Measurements from ENCODE around the gene ARIH2.
"Not testable (repeated sequence)": the region's sequence is repeated elsewhere in the genome, so short reads cannot be mapped to it uniquely, and the experiment has no call there.

The ARIH2 gene

GRCh38 chr3:48918388-48919214 lies at the start of gene ARIH2:
Gene ARIH2, plus strand, starts transcription at chr3:48918842. Its CDS starts 8,717 bp downstream, at chr3:48927559.
- DNase-seq (ENCODE audit: low spot score), result peak; percentile 94

- no peak for DNase-seq (ENCODE audit: low spot score)
Observed at GRCh38 chr3:48877671-48878070, 41.0 kb upstream of the ARIH2 start.

GRCh38 chr3:48879307-48879993 lies 39.2 kb upstream of the ARIH2 start:
- DNase-seq (ENCODE audit: low spot score), result no peak

GRCh38 chr3:48879994-48880377 lies 38.7 kb upstream of the ARIH2 start:
- no peak for DNase-seq (ENCODE audit: low spot score)

GRCh38 chr3:48881006-48881405 lies 37.6 kb upstream of the ARIH2 start:
- DNase-seq (ENCODE audit: low spot score), result no peak

- DNase-seq (ENCODE audit: low spot score), result no peak
Observed at GRCh38 chr3:48881652-48882114, 37.0 kb upstream of the ARIH2 start.

GRCh38 chr3:48885753-48886152 lies 32.9 kb upstream of the ARIH2 start:
- DNase-seq (ENCODE audit: low spot score), result no peak

GRCh38 chr3:48891606-48892005 lies 27.0 kb upstream of the ARIH2 start:
- DNase-seq (ENCODE audit: low spot score), result no peak

GRCh38 chr3:48894516-48894915 lies 24.1 kb upstream of the ARIH2 start:
- no peak for DNase-seq (ENCODE audit: low spot score)

GRCh38 chr3:48896936-48897335 lies 21.7 kb upstream of the ARIH2 start:
- no peak for DNase-seq (ENCODE audit: low spot score)

- no peak for DNase-seq (ENCODE audit: low spot score)
Observed at GRCh38 chr3:48897460-48898376, 20.9 kb upstream of the ARIH2 start.

GRCh38 chr3:48898383-48899234 lies 20.0 kb upstream of the ARIH2 start, which contains the start of gene SLC25A20:
Gene SLC25A20, minus strand, starts transcription at chr3:48898882. Its CDS starts 88 bp downstream, at chr3:48898794.
- DNase-seq (ENCODE audit: low spot score), result peak; percentile 90

GRCh38 chr3:48899273-48899672 lies 19.4 kb upstream of the ARIH2 start:
- DNase-seq (ENCODE audit: low spot score), result no peak

GRCh38 chr3:48907026-48907425 lies 11.6 kb upstream of the ARIH2 start:
- not testable (repeated sequence) for DNase-seq (ENCODE audit: low spot score)

GRCh38 chr3:48915296-48915695 lies 3.3 kb upstream of the ARIH2 start:
- no peak for DNase-seq (ENCODE audit: low spot score)

- peak; percentile 68 for DNase-seq (ENCODE audit: low spot score)
Observed at GRCh38 chr3:48919215-48920138, 835 bp downstream of the ARIH2 start.

- DNase-seq (ENCODE audit: low spot score), result no peak
Observed at GRCh38 chr3:48926425-48927392, 8.1 kb downstream of the ARIH2 start.

- DNase-seq (ENCODE audit: low spot score), result no peak
Observed at GRCh38 chr3:48927928-48928327, 9.3 kb downstream of the ARIH2 start.

- no peak for DNase-seq (ENCODE audit: low spot score)
Observed at GRCh38 chr3:48928679-48929078, 10.0 kb downstream of the ARIH2 start.

Measured in SW480 (cell line).